Measurements from ENCODE around the gene GH2.
A peak's percentile ranks its signal among the peaks of the same experiment; 100 is the strongest.
"Not testable (repeated sequence)": the region's sequence is repeated elsewhere in the genome, so short reads cannot be mapped to it uniquely, and the experiment has no call there.

Gene GH2

DNA sequence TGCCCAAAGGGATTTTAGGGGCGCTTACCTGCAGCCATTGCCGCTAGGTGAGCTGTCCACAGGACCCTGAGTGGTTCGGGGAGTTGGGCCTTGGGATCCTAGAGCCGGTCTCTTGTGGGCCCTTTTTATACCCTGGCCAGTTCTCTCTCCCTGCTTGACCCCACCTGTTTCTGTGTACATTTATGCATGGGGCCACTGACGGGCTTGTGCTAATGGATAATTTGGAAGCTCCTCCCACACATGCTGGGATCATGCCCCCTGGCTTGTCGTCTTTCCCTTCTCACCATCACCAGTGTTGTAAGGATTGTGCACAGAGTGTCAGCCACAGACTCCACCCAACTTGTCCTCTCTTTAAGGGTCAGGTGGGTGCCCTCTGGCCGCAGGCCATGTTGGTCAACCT, 8.2 kb downstream of the GH2 start, which contains the start of gene CSH2:
CSH2 (minus strand) TSS at position 101 of the 400 bp plus-strand sequence; CDS start at position 38, 63 bp downstream.
- not testable (repeated sequence) for DNase-seq

- not testable (repeated sequence) for DNase-seq
These were observed 9.9 kb downstream of the GH2 start for GRCh38 chr17:63871646-63872365.

DNA sequence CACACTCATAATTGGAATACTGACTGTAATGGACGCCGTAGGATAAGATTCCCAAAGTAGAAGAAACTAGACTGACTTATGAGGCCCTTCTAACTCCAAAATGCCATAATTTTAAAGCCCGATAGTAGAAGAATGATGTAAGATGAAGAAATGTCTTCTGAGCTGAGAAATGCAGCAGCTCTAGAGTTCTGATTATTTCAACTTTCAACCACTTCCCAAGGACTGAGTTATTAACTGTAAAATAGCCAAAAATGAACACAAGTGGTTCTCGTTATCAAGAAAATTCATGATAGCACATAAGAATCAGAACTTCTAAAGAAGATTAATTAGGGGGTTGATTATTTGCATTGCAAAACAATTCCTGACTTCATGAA, 11.5 kb downstream of the GH2 start:
- DNase-seq: peak; percentile 49

GRCh38 chr17:63869491-63870291, 12.1 kb downstream of the GH2 start:
- peak; percentile 71 for DNase-seq

DNA sequence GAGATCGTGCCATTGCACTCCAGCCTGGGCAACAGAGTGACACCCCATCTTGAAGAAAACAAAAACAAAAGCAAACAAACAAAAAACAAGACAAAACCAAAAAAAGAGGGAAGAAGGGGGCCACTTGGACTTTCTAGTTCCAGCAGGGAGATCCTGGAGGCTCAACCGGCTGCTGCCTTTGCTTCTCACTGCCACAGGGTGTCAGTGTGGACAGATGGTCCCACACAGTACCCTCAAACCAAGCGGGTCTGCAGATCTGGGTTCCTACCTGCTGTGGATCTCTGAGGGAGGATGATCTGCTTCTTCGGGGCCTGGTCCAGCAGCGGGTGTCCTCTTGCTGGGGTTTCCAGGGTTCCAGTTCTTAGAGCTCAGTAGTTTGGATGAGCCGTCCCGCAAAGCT, 15.1 kb downstream of the GH2 start:
- not testable (repeated sequence) for DNase-seq

- DNase-seq: no peak
These were observed 22.5 kb downstream of the GH2 start for GRCh38 chr17:63859257-63859656.

GRCh38 chr17:63856425-63856824, 25.3 kb downstream of the GH2 start:
- not testable (repeated sequence) for DNase-seq

- DNase-seq: no peak
These were observed 26.6 kb downstream of the GH2 start for GRCh38 chr17:63855185-63855584.

- no peak for DNase-seq
These were observed 27.0 kb downstream of the GH2 start for GRCh38 chr17:63854709-63855108.

DNA sequence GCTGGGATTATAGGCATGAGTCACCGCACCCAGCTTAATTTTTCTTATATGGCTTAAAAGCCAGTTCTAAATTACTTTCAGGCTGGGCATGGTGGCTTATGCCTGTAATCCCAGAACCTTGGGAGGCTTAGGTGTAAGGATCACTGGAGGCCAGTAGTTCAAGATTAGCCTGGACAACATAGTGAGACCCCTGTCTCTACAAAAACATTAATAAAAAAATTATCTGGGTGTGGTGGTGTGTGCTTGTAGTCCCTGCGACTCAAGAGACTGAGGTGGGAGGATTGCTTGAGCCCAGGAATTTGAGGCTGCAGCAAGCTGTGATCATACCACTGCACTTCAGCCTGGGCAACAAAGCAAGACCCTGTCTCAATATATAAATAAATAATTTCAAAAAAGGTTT, 28.5 kb downstream of the GH2 start:
- DNase-seq: no peak

GRCh38 chr17:63850401-63850800, 31.3 kb downstream of the GH2 start:
- no peak for DNase-seq

GRCh38 chr17:63848834-63849689, 32.7 kb downstream of the GH2 start:
- DNase-seq: peak; percentile 91

DNA sequence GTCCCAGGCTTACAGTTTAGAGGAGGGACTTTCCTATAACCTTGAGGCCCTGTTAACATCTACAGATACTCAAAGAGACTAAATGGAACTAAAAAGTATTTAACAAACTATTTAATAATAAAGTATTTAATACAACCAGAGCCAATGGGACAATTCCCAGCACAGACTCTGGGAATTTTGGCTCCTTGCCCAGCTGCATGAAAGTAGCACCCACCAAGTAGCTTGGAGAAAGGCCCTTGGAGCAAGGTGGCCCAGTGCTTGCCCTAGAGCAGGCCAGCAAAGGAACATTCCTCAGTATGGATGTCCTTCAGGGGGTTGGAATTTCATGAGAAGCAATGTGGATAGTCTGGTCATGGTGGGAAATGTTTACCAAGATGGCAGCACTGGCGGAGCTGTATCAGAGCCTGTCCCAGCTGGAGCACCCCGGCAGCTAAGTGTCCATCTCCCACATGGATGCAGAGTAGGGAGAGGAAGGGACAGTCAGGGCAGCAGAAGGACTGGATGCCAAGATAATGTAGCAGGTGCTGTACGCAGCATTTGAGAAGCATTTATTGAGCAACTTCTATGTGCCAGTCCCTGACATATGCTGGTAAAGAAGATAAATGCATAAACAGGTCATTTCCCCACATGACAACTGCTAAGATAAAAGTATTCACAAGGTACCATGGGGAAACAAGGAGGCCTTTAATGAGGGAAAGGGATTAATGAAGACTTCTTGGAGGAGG, 34.1 kb downstream of the GH2 start:
- no peak for DNase-seq

DNA sequence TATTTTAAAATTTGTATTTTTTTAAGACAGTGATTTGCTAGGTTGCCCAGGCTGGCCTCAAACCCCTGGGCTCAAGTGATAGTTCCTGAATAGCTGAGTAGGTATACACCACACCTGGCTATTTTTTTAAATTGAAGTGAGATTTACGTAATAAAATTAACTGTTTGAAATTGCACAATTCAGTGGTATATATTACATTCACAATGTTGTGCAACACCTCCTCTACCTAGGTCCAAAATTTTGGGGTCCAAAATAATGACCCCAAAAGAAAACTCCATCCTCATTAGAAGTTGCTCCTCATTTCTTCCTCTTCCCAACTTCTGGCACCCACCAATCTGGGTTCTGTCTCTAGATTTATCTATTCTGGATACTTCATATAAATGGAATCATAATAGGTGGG, 36.2 kb downstream of the GH2 start:
- no peak for DNase-seq

- no peak for DNase-seq
These were observed 37.6 kb downstream of the GH2 start for GRCh38 chr17:63843910-63844677.

DNA sequence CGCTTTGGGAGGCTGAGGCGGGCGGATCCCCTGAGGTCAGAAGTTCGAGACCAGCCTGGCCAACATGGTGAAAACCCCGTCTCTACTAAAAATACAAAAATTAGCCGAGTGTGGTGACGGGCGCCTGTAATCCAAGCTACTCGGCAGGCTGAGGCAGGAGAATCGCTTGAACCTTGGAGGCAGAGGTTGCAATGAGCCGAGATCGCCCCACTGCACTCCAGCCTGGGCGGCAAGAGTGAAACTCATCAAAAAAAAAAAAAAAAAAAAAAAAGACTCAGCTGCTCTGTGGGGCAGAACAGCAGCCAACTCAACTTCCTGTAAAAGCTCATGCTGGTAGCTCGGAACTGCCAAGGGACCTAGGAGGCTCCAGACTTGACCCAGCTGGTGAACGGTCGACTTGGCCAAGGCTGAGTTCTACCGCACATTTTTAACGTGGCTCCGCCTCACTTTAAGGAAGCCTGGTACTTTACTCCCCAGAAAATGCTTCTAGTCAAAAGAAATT, 38.3 kb downstream of the GH2 start:
- DNase-seq: peak; percentile 51

GRCh38 chr17:63842540-63843386, 39.0 kb downstream of the GH2 start, which contains the start of gene SMARCD2:
Gene SMARCD2 (minus strand): TSS chr17:63842685. CDS start chr17:63842674, 11 bp downstream.
- DNase-seq: peak; percentile 100

- DNase-seq: no peak
These were observed 39.6 kb downstream of the GH2 start for GRCh38 chr17:63842173-63842539.

DNA sequence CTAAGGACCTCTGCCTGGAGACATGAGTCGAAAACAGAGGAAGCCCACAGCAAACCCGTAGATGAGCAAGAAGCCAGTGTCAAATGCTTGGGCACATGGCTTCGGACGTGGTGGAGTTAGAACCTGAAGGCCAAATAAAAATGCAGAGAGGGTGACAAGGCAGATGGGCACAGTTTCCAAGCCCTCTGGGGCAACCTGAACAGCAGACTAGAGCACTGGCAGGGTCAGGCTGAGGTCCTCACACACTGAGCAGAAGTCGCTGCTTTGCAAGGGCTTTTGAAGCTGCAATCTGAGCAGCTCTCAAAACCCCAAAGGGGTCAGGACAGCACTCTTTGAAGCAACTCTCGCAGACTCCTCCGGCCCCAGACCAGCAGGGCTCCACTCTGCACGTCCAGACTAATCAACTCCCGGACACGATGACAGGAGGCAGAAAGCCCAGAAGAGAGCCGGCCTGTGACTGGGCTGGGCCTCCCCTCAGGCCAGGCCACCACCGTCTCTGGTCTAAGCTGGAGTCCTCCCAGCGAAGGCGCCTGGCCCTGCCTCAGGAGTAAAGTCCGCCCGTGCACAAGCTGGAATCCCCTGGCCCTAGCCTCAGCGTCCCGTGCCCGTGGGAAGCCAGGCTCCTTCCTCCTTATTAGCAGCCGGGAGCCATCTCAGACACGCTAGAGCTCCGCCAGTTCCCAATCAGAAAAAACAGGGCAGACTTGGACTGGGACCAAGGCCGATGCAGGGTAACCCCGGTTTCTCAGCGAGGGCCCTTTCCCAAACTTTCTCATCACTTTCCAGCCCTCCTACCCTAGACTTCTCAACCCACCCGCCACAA, 40.2 kb downstream of the GH2 start:
- DNase-seq: peak; percentile 18

Data from fibroblast of skin of abdomen (primary cell).